ENCODE results near the gene DLEU7. TPM values are rescaled to one million over a fixed set of nuclear protein-coding genes. Genes with fewer than 3 reads are reported as not detected.

DLEU7 gene
- total and polyA plus RNA-seq, 10 of the 15 experiments (the other 5 are each of a cell fraction or from before 2014, with no cell fraction given) = not detected

DNA sequence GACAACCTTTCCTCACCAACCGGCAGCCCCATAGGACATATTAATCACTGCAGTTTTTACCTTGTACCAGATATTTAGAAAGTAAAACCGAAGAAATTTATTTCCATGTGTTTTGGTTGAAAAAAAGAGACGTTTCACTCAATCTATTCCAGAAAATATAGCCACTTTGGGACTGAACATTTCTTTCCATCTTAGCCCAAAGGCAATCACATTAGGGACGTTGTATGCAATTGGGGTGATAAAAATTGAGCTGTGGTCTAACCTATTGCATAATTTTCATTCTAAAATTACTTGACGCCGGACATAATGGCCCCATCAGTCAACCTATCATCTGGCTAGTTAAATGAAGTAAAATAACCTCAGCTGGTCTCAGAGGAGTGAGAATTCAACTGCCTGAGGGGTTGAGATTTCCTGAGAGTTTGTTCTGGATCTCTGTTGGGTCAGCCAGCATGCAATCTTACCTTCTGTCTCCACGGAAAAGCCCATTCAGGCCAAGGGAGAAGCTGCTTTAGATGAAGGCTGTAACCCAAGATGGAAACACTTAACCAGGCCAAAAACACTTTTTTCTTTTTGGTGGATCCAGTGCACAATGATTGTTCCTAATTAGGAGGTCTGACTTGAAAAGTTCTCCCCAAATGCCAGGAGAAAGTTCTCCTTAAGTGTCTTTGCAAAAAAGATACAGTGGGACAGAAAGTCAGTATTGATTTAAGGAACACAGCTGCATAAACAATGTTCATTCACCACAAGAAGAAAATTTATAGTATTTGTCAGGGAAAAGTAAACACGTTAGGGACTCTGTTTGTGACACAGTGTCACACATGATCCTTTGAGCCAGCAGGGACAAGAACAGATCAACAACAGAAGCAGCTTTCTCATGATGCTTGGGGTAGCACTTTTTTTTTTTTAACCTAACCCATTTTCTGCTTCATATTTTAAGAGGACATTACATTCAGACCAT is 34.1 kb downstream of the DLEU7 start:
- in situ Hi-C loops (cut with MboI) = loop anchor here (5.0 to 10.0 kb wide), 2 partner anchors 103 to 725 kb away; no protein-coding TSS in a partner anchor
- H3K9ac ChIP-seq (ENCODE audit: control insufficient read depth, insufficient read depth, low read length) = no peak overlapping the region
- H3K9me3 ChIP-seq (replicated peaks; ENCODE audit: control insufficient read depth, insufficient read depth, low read length) = no peaks in the 10 kb centered on the region
- H3K36me3 ChIP-seq (ENCODE audit: control insufficient read depth in 2 of 2, insufficient read depth in 2 of 2, low read length in 1 of 2) = no peaks in the 10 kb centered on the region
- no peak overlapping the region for H3K4me2 ChIP-seq (ENCODE audit: control insufficient read depth, insufficient read depth)
- no peaks in the 10 kb centered on the region for H3K79me2 ChIP-seq (ENCODE audit: control insufficient read depth, insufficient read depth, low read length)
- H3K27ac ChIP-seq (ENCODE audit: control insufficient read depth, insufficient read depth) = no peak overlapping the region
- intact Hi-C loops (cut with micrococcal nuclease; ENCODE audit: unreplicated experiment) = loop anchor here (2.0 to 10.0 kb wide), 3 partner anchors 83 to 275 kb away; no protein-coding TSS in a partner anchor
- FAIRE-seq (no peak), DNase-seq (ENCODE audit: low read depth, low spot score) (no peak), ATAC-seq (no peak)
- POLR2A ChIA-PET = interaction anchor here (1.2 to 2.7 kb wide), 2 partner anchors 104 to 106 kb away, joined by 3 to 7 read pairs; no protein-coding TSS in a partner anchor
- H2AFZ ChIP-seq (ENCODE audit: control insufficient read depth, low read depth, low read length) = no peak overlapping the region
- SMC1A ChIA-PET (ENCODE audit: uncharacterized antibody, unreplicated experiment) = interaction anchor here (0.5 to 5.1 kb wide), 14 partner anchors 9 to 1202 kb away, joined by 3 to 44 read pairs (median 4); no protein-coding TSS in a partner anchor
- CTCF ChIA-PET = interaction anchor here (0.6 to 7.5 kb wide), 8 partner anchors 9 to 329 kb away, joined by 3 to 52 read pairs (median 4); no protein-coding TSS in a partner anchor
- RAD21 ChIA-PET (ENCODE audit: unreplicated experiment) = interaction anchor here (0.6 to 4.8 kb wide), 12 partner anchors 9 to 1198 kb away, joined by 3 to 68 read pairs (median 4); no protein-coding TSS in a partner anchor
- H3K27me3 ChIP-seq (replicated peaks in 1 of 2; ENCODE audit: control insufficient read depth in 2 of 2, insufficient read depth in 2 of 2, low read length in 1 of 2) = no peaks in the 10 kb centered on the region
- H3K4me3 ChIP-seq = no peak overlapping the region
- BruUV-seq (replicated peaks) = no TSS peak
- TF ChIP-seq SP1 (IDR thresholded peaks at IDR 0.05; ENCODE audit: low read depth, low read length) (no peak), HDAC2 (IDR thresholded peaks at IDR 0.05) (no peak), YY1 (IDR thresholded peaks at IDR 0.05; ENCODE audit: low read depth, low read length) (no peak), SMC3 (IDR thresholded peaks at IDR 0.05; ENCODE audit: borderline replicate concordance, low read length) (no peak), NBN (IDR thresholded peaks at IDR 0.05) (no peak), NFXL1 (IDR thresholded peaks at IDR 0.05; ENCODE audit: borderline replicate concordance) (no peak), RAD51 (IDR thresholded peaks at IDR 0.05) (no peak), BRCA1 (IDR thresholded peaks at IDR 0.05; ENCODE audit: low read depth, low read length) (no peak), ATF7 (IDR thresholded peaks at IDR 0.05; ENCODE audit: low read depth) (no peak), PAX8 (IDR thresholded peaks at IDR 0.05) (no peak), IKZF2 (IDR thresholded peaks at IDR 0.05) (no peak), EZH2 (IDR thresholded peaks at IDR 0.05; ENCODE audit: borderline replicate concordance, control insufficient read depth, low read depth, low read length) (no peak), RAD21 (IDR thresholded peaks at IDR 0.05; ENCODE audit: insufficient read depth, low read depth, low read length) (no peak), KAT2A (conservative IDR thresholded peaks at IDR 0.05; ENCODE audit: control insufficient read depth, low read depth, low read length) (no peak), TBL1XR1 (IDR thresholded peaks at IDR 0.05; ENCODE audit: low read depth, low read length) (no peak), FOXK2 (IDR thresholded peaks at IDR 0.05) (no peak), NR2C1 (IDR thresholded peaks at IDR 0.05) (no peak)
- TF ChIP-seq, protein P1, sequence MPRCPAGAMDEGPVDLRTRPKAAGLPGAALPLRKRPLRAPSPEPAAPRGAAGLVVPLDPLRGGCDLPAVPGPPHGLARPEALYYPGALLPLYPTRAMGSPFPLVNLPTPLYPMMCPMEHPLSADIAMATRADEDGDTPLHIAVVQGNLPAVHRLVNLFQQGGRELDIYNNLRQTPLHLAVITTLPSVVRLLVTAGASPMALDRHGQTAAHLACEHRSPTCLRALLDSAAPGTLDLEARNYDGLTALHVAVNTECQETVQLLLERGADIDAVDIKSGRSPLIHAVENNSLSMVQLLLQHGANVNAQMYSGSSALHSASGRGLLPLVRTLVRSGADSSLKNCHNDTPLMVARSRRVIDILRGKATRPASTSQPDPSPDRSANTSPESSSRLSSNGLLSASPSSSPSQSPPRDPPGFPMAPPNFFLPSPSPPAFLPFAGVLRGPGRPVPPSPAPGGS (IDR thresholded peaks at IDR 0.05; ENCODE audit: borderline replicate concordance, insufficient read depth, low read depth, low read length, poor library complexity, severe bottlenecking) = no peak
- peaks cover 20% of the 10 kb centered on the region for H3K4me1 ChIP-seq (ENCODE audit: control insufficient read depth, insufficient read depth, low read length)
- WGBS (ENCODE audit: insufficient coverage, insufficient replicate concordance, low lambda C conversion rate, missing lambda C conversion rate) = 84% methylated on average over 8 of the region's 8 CpGs
- no peaks in the 10 kb centered on the region for H4K20me1 ChIP-seq (ENCODE audit: control insufficient read depth, insufficient read depth)

Measured in GM12878 (cell line).